ENCODE measurements around the gene SDK1.
"Not testable (repeated sequence)": the region's sequence is repeated elsewhere in the genome, so short reads cannot be mapped to it uniquely, and the experiment has no call there.

The SDK1 gene

GRCh38 chr7:3937605-3938004, 636.6 kb downstream of the SDK1 start:
- no peak for DNase-seq

- DNase-seq = not testable (repeated sequence)
These were observed 640.7 kb downstream of the SDK1 start for GRCh38 chr7:3941706-3942105.

GRCh38 chr7:3942276-3942675, 641.2 kb downstream of the SDK1 start:
- no peak for DNase-seq

DNA sequence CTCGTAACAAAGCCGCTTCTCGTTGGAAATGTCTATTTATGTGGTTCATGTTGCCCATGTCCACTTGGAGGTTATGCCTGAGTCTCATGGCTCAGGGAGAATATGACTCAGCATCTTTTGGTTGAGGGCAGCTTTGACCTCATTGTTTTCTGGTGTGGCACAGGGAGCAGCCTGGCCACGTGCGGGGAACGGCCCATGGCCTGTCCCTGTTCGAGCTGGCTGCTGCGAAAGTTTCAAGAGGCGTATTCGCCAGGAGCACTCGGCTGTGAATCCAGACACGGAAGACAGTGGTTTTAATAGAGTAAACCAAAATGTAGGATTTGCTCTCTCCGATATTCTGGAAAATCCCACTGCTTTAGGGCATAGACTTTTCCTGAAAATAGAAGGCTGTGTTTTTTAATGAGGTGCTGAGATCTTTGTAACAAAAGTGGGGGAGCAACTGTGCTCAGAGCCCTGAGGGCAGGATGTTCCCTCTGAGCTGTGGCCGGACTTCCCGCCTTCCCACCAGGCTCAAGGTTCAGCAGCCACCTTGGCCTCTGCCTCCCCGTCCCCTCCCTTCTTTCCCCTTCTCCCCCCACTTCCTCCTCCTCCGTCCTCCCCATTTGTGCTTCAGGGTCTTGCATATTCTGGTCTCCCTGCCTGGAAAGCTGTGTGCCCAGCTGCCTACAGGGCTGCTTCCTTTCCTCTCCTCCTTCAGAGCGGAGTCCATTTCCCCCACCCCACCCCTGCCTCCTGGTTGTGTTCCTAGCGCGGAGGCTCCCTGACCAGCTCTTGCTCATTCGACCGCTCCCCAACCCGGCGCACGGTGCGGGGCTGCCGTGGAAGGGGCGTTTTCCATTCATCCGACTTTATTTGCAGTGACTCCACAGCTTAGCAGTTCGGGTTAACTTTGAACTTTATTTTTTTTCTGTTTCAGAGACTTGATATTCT, 642.0 kb downstream of the SDK1 start:
- DNase-seq = no peak

DNA sequence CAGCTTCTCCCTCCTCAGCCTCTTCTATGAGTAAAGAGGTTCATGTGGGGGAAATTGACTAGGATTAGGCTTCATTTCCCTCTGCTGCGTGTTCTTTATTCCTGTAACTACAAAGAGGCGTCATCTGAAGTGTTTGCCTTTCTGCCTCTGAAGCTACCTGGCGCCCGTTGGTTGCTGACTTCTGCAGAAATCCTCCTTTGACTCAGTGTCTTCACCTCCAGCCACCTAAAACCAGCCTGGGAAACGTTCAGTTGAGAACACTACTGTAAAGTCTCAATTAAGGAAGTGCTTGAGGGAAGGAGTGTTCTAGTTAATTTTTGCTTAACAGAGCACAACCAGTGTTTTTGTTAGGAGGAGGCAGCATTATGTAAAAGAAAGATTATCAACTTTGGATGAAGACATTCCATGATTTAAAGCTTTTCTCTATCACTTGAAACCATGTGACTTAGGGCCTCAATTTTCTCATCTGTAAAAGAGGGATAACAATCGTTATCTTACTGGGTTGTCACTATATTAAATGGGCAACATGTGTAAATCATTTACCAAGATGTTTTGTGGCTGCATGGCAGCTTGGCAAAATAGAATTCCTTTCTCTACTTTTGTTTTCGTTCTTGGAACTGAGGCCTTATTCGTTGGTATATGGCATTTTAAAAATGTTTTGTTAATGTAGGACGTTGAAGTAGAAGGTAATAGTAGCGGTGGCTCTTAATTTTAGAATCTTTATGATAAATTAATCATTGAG, 642.9 kb downstream of the SDK1 start:
- no peak for DNase-seq

GRCh38 chr7:3949242-3949640, 648.2 kb downstream of the SDK1 start:
- no peak for DNase-seq

- no peak for DNase-seq
These were observed 649.2 kb downstream of the SDK1 start for GRCh38 chr7:3950249-3950648.

DNA sequence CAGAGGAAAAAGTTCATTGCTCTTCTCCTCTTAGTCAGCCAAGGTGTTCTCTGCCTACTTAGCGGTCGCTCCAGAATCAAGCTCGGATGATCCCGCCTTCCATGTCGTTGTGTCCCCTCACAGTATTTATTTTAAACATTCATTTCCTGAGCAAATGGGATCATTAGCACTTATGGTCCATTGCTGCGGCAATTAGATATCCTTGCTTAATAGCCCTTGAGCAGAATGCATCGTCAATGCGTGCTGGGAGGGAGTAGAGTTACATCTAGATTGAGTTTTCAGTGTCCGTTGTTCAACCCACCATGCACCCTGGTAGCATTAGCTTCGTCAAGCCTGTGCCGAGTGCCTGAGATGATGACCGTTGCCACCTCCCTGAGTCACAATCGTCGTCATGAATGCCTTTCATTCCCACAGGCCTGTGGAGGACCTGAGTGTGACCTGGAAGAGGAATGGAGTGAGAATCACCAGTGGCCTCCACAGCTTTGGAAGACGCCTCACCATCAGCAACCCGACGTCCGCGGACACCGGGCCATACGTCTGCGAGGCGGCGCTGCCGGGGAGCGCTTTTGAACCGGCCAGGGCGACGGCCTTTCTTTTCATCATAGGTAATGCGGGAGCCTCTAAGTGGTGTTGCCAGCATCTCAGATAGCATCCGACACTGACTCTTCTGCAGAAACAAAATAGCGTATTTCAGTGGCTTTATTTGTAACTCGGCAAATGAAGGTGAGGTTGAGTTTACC, 650.4 kb downstream of the SDK1 start:
- DNase-seq = no peak

DNA sequence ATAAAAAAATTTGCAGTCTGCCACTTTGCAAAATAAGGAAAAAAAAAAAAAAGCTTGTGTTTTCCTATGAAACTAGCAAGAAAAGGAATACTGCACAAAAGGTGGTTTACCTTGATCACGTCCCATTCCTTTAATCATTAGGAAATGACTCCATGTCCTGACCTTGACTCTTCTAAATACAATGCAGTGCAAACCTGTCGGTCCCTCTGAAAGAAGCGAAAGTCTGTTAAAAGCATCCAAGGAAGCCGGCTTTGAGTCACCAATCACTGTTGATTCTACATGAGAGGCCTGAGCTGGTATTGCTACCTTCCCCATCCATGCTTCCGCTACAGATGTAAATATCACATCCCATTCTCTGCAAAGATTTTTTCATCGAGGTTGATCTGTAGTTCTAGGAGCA, 652.1 kb downstream of the SDK1 start:
- DNase-seq = no peak

DNA sequence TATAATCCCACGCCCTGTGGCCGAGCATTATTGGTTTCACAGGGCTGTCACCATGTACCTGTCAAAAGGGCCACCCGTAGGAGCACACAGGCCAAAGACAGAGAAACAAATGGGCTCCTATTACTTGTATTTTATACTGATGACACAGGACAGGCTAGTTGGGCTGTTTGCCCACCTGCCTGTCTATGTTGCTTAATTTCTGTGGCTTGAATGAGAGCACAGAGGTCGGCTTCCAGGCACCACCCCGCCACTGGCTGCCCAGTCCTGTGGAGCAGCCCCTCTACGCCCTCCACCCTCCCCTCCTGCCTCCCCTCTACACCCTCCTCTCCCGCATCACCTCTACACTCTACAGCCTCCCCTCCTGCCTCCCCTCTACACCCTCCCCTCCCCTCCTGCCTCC, 652.9 kb downstream of the SDK1 start:
- DNase-seq = no peak

- DNase-seq = no peak
These were observed 654.0 kb downstream of the SDK1 start for GRCh38 chr7:3955026-3955425.

DNA sequence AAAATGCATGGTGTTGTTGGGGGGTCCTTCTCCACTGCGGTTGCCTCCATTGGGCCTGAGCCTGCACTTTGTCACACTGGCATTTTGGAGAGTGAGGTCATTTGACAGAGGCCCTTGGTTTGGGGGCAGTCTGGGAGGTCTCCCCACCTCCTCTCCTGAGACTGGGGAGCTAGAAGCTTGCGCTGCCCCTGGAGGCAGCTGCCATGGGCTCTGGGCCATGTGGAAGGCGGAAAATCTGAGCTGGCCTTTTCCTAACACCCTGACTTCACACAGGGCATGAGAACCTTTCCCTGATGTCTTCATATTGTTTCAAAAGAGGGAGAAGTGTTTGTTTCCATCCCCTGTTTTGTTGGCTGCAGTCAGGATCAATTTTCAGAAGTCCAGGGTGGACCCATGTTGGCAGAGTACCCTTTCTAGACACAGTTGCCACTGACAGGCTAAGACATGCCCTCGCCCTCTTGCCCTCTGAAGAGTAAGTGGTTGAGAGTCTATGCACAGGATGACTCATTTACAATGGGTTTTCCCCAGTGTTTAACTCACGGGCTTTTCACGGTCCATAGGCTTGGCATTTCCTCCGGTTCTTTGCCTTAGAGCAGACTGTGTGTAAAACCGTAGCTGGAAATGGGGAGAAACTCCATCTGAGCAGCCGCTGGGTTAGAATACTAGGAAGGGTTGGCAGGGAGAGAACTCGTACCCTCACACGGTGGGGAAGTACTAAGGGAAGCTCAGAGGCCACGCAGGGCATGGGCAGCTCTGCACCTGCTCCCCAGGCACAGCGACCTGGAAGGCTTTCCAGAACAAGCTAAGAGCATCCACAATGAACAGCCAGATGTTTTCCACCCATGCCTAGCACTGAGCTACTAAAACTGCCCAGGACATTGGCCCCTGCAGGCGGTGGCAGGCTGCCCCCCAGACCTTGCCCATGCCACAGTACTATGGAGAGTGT, 655.0 kb downstream of the SDK1 start:
- no peak for DNase-seq

- no peak for DNase-seq
These were observed 655.9 kb downstream of the SDK1 start for GRCh38 chr7:3956949-3957348.

- DNase-seq = no peak
These were observed 656.5 kb downstream of the SDK1 start for GRCh38 chr7:3957472-3958108.

GRCh38 chr7:3958109-3958483, 657.0 kb downstream of the SDK1 start:
- no peak for DNase-seq

DNA sequence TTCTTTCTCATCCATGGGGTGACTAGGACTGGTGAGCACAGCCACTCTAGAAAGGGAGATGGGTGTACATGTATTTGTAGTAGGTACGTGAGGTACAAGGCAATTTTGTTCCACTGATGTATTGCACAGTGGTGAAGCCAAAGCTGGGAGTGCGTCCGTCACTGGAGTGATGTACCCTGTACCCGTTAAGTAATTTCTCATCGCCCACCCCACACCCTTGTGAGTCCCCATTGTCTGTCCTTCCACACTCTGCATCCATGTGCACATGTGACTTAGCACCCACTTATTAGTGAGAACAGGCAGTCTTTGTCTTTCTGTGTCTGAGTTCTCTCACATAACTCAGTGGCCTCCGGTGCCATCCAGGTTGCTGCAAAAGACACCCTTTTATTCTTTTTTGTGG, 658.3 kb downstream of the SDK1 start:
- no peak for DNase-seq

DNA sequence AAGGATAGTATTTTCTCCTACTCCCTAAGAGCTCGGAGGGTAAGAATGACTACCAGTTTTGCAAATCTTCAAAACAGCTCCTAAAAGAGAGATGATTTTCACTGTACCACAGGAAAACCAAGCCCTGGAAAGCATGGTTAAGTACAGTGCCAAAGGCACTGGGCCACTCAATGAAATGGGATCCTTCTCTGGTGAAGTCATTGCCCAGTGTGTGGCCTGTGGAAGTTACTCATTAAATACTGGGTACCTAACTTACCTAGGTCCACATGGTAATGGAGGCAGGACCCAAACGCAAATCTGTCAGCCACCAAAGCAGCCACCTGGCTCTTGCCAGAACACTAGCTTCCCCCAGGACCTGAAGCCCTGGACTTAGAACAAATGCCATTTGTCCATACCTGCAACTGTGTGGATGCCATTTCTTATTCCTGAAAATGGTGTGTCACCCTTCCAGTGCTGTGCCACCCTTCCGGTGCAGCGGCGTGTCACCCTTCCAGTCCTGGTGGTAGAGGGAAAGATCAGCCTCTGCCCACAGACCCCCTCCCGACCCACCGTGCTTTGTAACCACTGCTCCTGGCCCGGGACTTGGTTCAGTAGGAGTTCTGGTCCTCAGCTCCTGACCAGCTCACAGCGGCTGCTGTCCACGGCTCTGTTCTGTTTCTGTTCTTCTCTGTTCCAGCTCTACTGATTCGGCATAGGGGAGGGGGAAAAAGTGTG, 659.2 kb downstream of the SDK1 start:
- DNase-seq = no peak

- DNase-seq = no peak
These were observed 659.9 kb downstream of the SDK1 start for GRCh38 chr7:3960942-3961341.

DNA sequence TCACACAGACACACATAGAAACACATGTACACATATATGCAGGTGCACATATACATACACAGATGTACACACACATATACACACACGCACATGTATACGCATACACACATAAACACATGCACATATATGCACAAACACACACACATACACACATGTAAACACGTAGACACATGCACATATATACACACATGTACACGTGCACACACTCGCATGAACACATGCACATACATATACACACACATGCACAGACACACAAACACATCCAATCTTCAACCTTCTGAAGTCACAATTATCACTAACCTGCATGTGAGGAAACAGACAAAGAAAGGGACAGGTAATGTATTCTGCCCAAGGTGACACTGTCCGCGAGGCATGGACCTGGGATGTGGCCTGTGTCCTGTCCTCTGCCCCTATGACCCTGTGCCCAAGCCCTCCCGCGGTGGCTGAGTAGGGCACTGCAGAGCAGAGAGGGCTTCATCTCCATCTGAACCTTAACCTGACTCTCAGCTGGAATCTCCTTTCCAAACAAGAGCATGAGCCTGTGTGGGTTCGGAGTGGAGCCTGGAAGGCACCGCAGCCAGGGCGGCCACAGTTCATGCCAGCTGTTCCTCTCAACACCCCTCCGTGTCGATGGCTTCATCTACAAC, 660.9 kb downstream of the SDK1 start:
- no peak for DNase-seq

DNA sequence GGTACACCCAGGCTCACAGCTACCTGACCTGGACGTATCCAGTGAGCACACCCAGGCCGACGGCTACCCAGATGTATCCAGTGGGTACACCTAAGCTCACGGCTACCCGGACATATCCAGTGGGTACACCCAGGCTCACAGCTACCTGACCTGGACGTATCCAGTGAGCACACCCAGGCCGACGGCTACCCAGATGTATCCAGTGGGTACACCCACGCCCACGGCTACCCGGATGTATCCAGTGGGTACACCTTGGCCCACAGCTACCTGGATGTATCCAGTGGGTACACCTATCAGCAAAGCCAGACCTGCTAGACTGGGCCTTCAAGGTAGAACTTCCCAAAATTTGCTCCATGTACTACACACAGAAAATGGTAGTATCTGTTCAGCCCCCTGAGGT, 662.7 kb downstream of the SDK1 start:
- not testable (repeated sequence) for DNase-seq
